SK-N-SH treated with all-trans-retinoic acid at 6 μM for 48 hours (cell line): Measurements from ENCODE around the gene KRTAP2-3.

Experiments
- ARNTL ChIP-seq: fragments of 450-650 bp; formaldehyde crosslinking; IDR thresholded peaks from 2 replicates; pipeline ENCODE4 v1.5.0; 2020; ENCODE audit warnings: low read depth, mild to moderate bottlenecking, moderate library complexity, borderline replicate concordance
- BACH2 ChIP-seq: fragments of 250-450 bp; sonication (Bioruptor Pico); IDR thresholded peaks from 2 replicates; pipeline ENCODE4 v1.9.0; 2021; ENCODE audit warnings: mild to moderate bottlenecking, borderline replicate concordance
- GLIS3 ChIP-seq: fragments of 250-450 bp; sonication (Bioruptor Pico); IDR thresholded peaks from 2 replicates; pipeline ENCODE4 v1.5.0; 2020; ENCODE audit warnings: mild to moderate bottlenecking, moderate library complexity
- OSR1 ChIP-seq: fragments of 250-450 bp; sonication (Bioruptor Pico); IDR thresholded peaks from 2 replicates; pipeline ENCODE4 v1.8.0; 2022; ENCODE audit warnings: moderate library complexity, mild to moderate bottlenecking, inconsistent platforms
- SNAI2 ChIP-seq: fragments of 250-450 bp; sonication (Bioruptor Pico); IDR thresholded peaks from 2 replicates; pipeline ENCODE4 v1.5.0; 2020; ENCODE audit warnings: mild to moderate bottlenecking, moderate library complexity
- TOX ChIP-seq: fragments of 250-450 bp; sonication (Bioruptor Pico); IDR thresholded peaks from 2 replicates; pipeline ENCODE4 v1.8.0; 2021; ENCODE audit warnings: mild to moderate bottlenecking, moderate library complexity, borderline replicate concordance
- ZFP3 ChIP-seq: fragments of 250-450 bp; sonication (Bioruptor Pico); IDR thresholded peaks from 2 replicates; pipeline ENCODE4 v1.5.0; 2020; ENCODE audit warnings: mild to moderate bottlenecking, moderate library complexity
- TF ChIP-seq, protein P1 (sequence below): fragments of 250-450 bp; sonication (Bioruptor Pico); IDR thresholded peaks from 2 replicates; pipeline ENCODE4 v1.5.1; 2020; ENCODE audit warnings: low read depth, mild to moderate bottlenecking, moderate library complexity
- TF ChIP-seq, protein P2 (sequence below): fragments of 250-450 bp; sonication (Bioruptor Pico); IDR thresholded peaks from 2 replicates; pipeline ENCODE4 v1.5.1; 2021; ENCODE audit warnings: mild to moderate bottlenecking, moderate library complexity

DNA sequence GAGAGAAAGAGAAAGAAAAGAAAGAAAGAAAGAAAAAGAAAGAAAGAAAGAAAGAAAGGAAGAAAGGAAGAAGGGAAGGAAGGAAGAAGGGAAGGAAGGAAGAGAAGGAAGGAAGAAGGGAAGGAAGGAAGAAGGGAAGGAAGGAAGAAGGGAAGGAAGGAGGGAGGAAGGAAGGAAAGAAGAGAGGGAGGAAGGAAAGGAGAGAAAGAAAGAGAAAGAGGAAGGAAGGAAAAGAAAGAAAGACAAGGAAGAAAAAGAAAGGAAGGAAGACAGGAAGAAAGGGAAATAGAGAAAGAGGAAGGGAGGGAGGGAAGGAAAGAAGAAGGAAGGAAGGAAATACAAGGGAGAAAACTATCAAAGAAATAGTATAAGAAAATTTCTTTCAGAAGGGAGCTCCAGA, 16.9 kb upstream of the KRTAP2-3 start:
- no peak for TF ChIP-seq BACH2 (CRISPR knock-in tag)
- TF ChIP-seq, protein P1, sequence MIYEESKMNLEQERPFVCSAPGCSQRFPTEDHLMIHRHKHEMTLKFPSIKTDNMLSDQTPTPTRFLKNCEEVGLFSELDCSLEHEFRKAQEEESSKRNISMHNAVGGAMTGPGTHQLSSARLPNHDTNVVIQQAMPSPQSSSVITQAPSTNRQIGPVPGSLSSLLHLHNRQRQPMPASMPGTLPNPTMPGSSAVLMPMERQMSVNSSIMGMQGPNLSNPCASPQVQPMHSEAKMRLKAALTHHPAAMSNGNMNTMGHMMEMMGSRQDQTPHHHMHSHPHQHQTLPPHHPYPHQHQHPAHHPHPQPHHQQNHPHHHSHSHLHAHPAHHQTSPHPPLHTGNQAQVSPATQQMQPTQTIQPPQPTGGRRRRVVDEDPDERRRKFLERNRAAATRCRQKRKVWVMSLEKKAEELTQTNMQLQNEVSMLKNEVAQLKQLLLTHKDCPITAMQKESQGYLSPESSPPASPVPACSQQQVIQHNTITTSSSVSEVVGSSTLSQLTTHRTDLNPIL (CRISPR knock-in tag), result no peak
- TF ChIP-seq GLIS3 (CRISPR knock-in tag), result no peak
- no peak for TF ChIP-seq SNAI2 (CRISPR knock-in tag)
- no peak for TF ChIP-seq TOX (CRISPR knock-in tag)
- TF ChIP-seq OSR1, result no peak
- no peak for TF ChIP-seq ARNTL (CRISPR knock-in tag)
- TF ChIP-seq, protein P2, sequence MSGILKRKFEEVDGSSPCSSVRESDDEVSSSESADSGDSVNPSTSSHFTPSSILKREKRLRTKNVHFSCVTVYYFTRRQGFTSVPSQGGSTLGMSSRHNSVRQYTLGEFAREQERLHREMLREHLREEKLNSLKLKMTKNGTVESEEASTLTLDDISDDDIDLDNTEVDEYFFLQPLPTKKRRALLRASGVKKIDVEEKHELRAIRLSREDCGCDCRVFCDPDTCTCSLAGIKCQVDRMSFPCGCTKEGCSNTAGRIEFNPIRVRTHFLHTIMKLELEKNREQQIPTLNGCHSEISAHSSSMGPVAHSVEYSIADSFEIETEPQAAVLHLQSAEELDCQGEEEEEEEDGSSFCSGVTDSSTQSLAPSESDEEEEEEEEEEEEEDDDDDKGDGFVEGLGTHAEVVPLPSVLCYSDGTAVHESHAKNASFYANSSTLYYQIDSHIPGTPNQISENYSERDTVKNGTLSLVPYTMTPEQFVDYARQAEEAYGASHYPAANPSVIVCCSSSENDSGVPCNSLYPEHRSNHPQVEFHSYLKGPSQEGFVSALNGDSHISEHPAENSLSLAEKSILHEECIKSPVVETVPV (CRISPR knock-in tag), result no peak
- no peak for TF ChIP-seq ZFP3 (CRISPR knock-in tag)
